Islet precursor cell (in vitro differentiated cells): ENCODE data around the gene EOGT.
A peak's percentile ranks its signal among the peaks of the same experiment; 100 is the strongest.

Source experiments
- DNase-seq: peaks from one replicate; pipeline ENCODE4 v3.0.0-alpha.2; 2018

Gene EOGT

DNA sequence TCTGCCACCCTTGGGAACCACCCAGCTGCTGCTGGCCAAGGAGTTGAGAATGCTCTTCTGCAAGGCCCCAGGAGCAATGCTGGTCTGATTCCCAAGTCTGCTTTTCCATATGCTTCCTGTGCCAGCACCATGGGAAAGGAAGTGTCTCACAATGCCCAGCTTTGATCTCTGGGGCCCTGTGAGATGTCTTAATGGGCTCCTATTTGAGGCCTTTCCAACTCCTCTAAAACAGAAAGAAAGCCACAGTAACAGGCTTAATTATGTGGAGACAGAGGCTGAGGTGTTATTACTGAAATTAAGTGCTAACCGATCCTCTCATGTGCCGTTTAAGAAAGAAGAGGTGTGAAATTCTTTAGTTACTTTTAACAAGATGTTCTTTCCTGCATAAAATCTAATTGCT is 4.5 kb downstream of the EOGT start:
- DNase-seq: peak; percentile 73

GRCh38 chr3:69005791-69006482 is 7.5 kb downstream of the EOGT start:
- DNase-seq: no peak

DNA sequence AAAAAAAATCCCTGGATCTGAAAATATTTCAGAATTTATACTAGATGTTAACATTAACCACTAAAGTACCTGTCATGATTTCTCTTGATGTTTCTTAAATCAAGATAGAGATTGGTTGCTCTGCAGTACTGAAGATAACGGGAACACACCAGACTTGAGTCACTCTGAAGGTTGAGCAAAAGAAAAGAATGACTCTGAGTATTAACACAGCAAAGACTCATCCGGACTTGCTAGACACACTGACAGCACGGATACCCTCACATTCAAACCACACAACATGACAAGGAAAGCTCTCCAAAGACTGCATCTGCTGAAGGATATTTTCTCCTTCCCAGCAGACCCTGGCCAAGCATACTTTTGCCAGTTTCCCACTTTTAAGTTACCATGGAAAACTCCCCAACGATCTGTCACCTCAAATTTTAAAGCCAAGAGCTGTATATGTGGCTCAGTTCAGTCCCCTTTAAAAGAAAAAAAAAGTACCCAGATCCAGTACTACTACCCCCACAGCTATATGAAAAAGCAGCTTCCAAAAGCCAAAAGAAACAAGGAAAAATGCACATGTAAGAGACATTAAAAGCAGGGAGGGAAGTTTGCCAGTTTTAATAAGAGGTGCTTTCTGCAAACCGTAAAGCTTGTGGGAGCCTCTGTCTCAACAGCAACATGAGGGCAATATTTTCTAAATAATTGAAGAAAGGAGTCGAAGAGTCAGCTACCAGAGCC is 8.3 kb downstream of the EOGT start:
- no peak for DNase-seq

DNA sequence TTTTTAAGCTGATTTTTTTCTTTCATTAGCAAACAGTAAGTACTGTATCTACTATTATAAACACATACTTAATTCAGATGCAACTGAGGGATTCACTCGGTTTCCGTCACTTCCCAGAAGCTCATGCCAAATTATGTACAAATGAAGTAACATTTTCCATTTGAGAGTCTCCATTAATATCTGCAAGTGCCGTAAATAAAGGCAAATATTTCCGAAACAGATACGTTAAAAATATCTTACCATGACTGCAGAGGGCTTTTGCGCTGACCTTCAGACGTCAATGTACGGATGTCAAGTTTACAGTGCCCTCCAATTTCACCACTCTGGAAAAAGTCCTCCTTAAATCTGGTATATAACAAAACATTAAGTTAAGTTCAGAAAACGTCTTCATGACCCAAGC is 9.3 kb downstream of the EOGT start:
- no peak for DNase-seq

- DNase-seq: no peak
Measured at GRCh38 chr3:68999605-69000004, 13.9 kb downstream of the EOGT start.

DNA sequence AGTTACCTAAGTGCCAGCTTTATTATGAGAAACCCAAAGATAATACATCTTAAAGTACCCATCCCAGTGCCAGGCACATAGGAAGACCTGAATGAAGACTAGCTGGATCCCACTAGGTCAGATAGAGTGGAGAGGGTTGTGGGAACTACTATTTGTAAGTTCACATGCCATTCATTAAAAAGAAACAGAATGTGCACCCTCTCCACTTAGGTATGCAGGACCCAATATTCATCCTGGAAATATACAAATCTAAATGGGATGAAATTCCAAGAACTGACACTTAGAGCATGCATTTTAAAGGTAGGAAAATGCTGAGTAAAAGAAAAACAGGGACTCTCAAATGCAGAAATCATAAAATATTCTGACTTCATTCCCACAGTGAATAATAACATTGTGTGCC is 14.3 kb downstream of the EOGT start:
- DNase-seq: no peak

- DNase-seq: no peak
Measured at GRCh38 chr3:68997887-68998286, 15.6 kb downstream of the EOGT start.

- DNase-seq: no peak
Measured at GRCh38 chr3:68996356-68996995, 17.0 kb downstream of the EOGT start.

GRCh38 chr3:68988740-68989139 is 24.7 kb downstream of the EOGT start:
- DNase-seq: no peak

DNA sequence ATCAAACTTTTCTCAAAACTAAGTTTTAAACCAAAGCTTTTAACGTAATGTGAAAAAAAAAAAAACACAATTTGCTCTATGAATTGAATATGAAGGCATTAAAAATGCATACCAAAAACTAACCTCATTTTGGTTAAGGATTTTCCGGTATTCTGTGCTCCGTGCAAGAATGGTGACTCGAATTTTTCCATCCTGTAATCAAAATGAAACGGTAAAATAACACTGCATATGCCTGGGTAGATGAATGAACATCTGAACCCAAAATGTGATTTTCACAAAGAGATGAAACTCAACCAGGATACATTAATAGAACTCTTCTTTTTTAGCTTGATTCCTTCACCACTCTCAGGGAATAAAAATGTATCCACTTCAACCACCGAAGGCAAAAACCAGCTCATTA is 26.2 kb downstream of the EOGT start:
- no peak for DNase-seq

GRCh38 chr3:68986496-68987208 is 26.8 kb downstream of the EOGT start:
- DNase-seq: no peak

DNA sequence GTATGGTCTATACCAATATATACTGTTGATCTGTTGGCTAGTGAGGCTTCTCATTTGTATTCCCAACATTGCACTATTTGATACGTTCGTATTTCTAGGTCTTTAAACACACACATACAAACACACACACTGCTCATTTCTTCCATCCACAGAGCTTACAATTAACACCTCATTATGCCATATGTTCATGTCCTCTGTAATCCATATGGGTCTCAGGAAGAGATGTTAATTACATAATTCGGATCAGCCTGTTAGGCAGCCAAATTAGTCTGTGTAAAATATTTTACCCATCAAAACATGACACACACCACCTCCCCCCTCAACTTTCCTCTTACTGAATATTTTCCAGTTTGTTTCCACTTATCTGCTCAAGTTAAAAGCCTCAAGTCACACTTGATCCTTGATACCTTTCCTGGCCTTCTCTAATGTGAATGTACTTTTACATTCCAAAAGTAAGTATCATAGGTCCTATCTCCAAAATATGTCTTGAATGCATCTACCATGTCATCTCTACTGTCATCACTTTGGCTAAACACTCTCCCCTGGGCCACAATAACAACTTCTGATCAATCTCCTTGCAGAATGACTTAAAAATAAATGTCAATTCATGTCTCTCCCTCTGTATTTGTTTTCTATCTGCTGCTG is 28.2 kb downstream of the EOGT start:
- no peak for DNase-seq

- no peak for DNase-seq
Measured at GRCh38 chr3:68984011-68984530, 29.4 kb downstream of the EOGT start.

DNA sequence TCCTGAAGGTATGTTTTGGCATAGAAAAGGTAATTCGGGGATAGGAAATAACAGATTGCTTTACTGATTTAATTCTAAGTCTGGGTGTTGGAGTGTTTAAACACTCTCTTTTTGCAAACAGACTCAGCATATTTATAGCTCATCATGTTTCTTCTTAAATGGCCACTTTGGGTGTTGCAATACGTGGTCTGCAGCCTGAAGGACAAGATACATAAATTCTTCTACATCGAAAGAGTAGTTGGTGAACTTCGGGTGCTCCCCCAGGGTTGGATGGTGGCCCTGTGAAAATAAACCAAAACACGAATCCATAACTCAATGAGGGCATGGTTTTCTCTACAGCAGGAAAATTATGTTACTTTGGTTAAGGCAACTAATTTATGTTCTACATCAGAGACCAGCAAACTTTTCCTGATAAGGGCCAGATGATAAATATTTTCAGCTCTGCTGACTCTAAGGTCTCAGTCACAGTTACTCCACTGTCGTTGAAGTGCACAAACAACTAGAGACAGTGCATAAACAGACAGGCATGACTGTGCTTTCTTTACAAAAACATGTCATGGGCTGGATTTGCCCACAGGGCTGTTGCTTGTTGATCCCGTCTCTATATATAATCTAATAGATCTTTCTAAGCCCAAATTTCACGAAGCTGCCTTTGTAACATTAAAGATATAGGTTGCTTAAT is 35.9 kb downstream of the EOGT start:
- no peak for DNase-seq

DNA sequence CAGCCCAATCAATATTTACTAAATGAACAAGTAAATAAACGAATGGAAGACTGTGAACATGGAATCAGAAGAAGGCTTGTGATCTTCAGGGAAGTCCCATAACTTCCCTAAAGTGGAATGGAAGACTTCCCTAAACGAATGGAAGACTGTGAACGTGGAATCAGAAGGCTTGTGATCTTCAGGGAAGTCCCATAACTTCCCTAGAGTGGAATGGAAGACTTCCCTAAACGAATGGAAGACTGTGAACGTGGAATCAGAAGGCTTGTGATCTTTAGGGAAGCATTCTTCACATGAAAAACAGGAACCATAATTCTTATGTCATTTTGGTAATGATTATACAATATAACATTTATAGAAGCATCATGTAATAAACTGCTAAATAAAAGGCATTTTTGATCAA is 38.8 kb downstream of the EOGT start:
- DNase-seq: no peak

DNA sequence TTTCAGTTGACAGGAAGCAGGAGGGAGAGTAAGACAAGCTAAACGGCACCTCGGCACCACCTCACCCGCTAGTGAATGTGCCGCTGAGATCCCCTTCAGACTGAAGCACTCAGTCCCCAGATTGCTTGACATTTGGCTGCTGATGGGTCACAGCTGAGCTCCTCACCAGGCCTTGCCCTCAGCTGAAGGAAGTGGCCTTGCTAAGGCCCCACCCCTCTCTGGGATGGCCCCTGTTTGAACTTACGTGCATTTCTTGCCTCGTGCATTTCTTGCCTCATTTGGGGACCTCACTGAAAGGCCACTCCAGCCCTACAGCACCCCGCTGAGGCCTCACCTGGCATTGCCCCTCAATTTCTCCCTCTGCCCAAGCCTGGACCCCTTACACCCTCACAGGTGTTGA is 39.8 kb downstream of the EOGT start:
- DNase-seq: peak; percentile 54

DNA sequence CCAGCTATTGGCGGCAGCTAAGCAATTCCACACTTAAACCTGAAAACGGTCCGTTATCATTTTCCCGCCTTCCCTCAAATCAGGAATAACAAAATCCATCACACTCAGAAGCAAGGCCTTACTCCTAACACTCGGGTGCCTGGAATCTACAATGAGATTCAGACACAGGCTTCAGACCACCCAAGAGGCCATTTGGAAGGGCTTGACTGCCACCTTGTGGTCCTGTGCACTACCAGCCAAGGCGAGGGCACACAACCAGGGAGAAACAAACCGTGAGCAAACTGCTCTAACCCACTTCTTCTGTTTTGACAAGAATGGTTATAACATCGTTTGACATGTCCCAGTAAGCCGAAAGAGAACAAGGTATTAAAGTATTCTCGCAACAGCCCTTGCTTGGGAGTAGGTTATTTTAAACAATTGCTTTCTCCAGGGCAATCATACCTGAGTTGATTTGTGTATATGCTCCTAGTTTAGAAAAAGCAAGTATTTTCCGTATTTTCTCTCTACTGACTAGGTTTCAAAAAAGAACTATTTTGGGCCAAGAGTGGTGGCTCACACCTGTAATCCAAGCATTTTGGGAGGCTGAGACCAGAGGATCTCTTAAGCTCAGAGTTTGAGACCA is 41.0 kb downstream of the EOGT start:
- DNase-seq: peak; percentile 89

DNA sequence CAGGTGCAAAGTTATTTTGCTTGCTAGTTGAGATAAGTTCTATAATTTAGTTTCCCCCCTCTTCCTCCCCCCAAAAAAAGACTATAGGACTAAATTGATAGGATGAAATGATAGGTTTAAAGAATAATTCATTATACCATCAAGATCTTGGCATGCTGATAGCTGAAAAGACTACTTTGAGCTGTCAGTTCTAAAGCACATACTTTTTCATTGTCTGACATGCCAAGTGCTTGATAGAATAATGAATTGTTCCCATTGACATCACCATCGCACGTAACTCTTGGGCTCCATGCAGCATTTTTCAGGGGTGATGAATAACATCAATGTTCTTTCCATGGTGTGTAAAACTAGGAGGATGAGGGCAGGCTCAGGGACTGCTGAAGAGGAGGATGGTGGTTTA is 48.8 kb downstream of the EOGT start:
- no peak for DNase-seq

DNA sequence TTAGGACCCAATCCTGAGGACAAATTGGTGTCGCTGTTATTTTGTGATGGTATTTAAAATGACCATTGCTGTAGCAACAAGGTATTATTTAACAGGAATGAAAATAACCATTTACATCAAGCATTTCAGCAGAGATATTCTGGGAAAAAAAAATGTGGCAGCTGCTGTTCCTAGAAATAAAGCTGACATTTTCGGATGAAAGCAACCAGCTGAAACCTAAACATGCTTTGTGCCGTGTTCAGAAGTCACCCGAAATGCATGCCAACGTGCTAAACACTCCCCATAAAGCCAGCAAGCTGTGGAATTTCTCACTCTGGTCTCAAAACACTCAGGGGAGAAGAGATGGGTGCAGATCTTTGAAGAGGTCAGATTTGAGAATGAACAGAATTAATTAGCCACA is 49.6 kb downstream of the EOGT start:
- DNase-seq: no peak

- no peak for DNase-seq
Measured at GRCh38 chr3:68963376-68963775, 50.1 kb downstream of the EOGT start.

DNA sequence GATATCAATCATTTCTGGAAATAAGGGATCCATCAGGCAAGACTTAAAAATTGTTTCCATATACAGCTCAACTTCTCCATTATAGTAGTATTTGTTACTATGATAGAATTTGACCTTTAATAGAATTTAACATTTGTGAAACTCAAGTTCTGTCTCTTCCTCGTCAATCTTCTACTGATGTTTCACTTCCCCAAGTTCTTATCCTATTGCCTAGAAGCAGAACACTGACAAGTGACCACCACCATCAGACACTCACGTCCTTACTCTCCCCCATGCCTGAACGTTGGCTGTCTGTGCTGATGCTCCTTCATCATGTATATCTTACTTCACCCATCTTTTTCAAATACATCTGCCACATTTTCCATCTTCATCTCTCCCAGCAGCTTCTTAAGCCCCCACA is 54.6 kb downstream of the EOGT start:
- no peak for DNase-seq

DNA sequence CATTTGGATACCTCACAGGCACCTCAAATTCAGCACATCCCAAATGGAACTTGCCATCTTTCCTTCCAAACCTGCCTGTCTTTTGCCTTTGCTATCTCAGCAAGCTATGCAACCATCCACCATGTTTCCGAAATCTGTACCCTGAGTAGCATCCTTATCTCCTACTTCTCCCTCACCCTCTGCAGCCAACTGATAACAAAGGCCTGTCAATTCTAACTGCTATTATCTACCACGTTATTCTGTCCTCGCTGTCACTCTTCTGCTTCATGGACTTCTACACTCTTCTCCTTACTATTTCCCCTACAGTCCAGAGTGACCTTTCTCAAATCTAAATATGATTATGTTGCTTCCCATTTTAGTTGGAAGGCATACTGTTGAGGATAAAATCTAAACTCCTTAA is 55.6 kb downstream of the EOGT start:
- no peak for DNase-seq
